H1 (cell line): ENCODE measurements around the gene SLC25A38. TPM values are rescaled to one million over a fixed set of nuclear protein-coding genes. Genes with fewer than 3 reads are reported as not detected.

Source experiments
- RBBP5 ChIP-seq: IDR thresholded peaks from 2 replicates; pipeline ENCODE4 v1.7.1; 2012; ENCODE audit warnings: low read depth, mild to moderate bottlenecking, inconsistent platforms, low read length, moderate library complexity, borderline replicate concordance
- SP2 ChIP-seq: IDR thresholded peaks from 2 replicates; pipeline ENCODE4 v1.6.1; 2012; ENCODE audit warnings: mild to moderate bottlenecking, low read length, inconsistent platforms
- polyA plus RNA-seq, 7 experiments: library from polyadenylated mRNA; depleted of rRNA in 3 of 7; stranded (reverse) in 5 of 7; unstranded in 2 of 7; fragments of >200 nt in 5 of 7; fragments of 200-250 nt in 2 of 7; gene quantifications; 1 replicate in 5 of 7; 2 replicates in 1 of 7; 4 replicates in 1 of 7; pipeline versions ENCODE4 v1.2.1 to v1.2.3, GENCODE V29; 2011 to 2013; ENCODE audit warnings: missing spikeins in 2 of 7, mixed read lengths in 2 of 7
- total RNA-seq: library from RNA; stranded (reverse); fragmentation: NEBNext Ultra II Directional; extraction: Animal tissue kit (Norgen Biotek cat#: 25700); gene quantifications from 2 replicates; pipeline ENCODE4 v1.2.1, GENCODE V29; 2021
- TF ChIP-seq, protein P1 (sequence below): fragments of 300-600 bp; sonication (generic); IDR thresholded peaks from 2 replicates; pipeline ENCODE4 v1.7.1; 2012; ENCODE audit warnings: low read length, moderate library complexity, mild to moderate bottlenecking, inconsistent platforms; ENCODE audit not compliant: insufficient replicate concordance

The SLC25A38 gene
- total and polyA plus RNA-seq, 2 of the 8 experiments (the other 6 are each of a cell fraction or from before 2014, with no cell fraction given) = 41.2 to 45.8 TPM

GRCh38 chr3:39440316-39440715 lies 57.1 kb downstream of the SLC25A38 start (continued):
- TF ChIP-seq, protein P1, sequence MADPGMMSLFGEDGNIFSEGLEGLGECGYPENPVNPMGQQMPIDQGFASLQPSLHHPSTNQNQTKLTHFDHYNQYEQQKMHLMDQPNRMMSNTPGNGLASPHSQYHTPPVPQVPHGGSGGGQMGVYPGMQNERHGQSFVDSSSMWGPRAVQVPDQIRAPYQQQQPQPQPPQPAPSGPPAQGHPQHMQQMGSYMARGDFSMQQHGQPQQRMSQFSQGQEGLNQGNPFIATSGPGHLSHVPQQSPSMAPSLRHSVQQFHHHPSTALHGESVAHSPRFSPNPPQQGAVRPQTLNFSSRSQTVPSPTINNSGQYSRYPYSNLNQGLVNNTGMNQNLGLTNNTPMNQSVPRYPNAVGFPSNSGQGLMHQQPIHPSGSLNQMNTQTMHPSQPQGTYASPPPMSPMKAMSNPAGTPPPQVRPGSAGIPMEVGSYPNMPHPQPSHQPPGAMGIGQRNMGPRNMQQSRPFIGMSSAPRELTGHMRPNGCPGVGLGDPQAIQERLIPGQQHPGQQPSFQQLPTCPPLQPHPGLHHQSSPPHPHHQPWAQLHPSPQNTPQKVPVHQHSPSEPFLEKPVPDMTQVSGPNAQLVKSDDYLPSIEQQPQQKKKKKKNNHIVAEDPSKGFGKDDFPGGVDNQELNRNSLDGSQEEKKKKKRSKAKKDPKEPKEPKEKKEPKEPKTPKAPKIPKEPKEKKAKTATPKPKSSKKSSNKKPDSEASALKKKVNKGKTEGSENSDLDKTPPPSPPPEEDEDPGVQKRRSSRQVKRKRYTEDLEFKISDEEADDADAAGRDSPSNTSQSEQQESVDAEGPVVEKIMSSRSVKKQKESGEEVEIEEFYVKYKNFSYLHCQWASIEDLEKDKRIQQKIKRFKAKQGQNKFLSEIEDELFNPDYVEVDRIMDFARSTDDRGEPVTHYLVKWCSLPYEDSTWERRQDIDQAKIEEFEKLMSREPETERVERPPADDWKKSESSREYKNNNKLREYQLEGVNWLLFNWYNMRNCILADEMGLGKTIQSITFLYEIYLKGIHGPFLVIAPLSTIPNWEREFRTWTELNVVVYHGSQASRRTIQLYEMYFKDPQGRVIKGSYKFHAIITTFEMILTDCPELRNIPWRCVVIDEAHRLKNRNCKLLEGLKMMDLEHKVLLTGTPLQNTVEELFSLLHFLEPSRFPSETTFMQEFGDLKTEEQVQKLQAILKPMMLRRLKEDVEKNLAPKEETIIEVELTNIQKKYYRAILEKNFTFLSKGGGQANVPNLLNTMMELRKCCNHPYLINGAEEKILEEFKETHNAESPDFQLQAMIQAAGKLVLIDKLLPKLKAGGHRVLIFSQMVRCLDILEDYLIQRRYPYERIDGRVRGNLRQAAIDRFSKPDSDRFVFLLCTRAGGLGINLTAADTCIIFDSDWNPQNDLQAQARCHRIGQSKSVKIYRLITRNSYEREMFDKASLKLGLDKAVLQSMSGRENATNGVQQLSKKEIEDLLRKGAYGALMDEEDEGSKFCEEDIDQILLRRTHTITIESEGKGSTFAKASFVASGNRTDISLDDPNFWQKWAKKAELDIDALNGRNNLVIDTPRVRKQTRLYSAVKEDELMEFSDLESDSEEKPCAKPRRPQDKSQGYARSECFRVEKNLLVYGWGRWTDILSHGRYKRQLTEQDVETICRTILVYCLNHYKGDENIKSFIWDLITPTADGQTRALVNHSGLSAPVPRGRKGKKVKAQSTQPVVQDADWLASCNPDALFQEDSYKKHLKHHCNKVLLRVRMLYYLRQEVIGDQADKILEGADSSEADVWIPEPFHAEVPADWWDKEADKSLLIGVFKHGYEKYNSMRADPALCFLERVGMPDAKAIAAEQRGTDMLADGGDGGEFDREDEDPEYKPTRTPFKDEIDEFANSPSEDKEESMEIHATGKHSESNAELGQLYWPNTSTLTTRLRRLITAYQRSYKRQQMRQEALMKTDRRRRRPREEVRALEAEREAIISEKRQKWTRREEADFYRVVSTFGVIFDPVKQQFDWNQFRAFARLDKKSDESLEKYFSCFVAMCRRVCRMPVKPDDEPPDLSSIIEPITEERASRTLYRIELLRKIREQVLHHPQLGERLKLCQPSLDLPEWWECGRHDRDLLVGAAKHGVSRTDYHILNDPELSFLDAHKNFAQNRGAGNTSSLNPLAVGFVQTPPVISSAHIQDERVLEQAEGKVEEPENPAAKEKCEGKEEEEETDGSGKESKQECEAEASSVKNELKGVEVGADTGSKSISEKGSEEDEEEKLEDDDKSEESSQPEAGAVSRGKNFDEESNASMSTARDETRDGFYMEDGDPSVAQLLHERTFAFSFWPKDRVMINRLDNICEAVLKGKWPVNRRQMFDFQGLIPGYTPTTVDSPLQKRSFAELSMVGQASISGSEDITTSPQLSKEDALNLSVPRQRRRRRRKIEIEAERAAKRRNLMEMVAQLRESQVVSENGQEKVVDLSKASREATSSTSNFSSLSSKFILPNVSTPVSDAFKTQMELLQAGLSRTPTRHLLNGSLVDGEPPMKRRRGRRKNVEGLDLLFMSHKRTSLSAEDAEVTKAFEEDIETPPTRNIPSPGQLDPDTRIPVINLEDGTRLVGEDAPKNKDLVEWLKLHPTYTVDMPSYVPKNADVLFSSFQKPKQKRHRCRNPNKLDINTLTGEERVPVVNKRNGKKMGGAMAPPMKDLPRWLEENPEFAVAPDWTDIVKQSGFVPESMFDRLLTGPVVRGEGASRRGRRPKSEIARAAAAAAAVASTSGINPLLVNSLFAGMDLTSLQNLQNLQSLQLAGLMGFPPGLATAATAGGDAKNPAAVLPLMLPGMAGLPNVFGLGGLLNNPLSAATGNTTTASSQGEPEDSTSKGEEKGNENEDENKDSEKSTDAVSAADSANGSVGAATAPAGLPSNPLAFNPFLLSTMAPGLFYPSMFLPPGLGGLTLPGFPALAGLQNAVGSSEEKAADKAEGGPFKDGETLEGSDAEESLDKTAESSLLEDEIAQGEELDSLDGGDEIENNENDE = no peak
- TF ChIP-seq RBBP5 (no peak), SP2 (no peak)
- TF ChIP-seq, all 59 proteins: peak for 0
